ENCODE measurements around the gene GARIN5A.
"Not testable (repeated sequence)": the region's sequence is repeated elsewhere in the genome, so short reads cannot be mapped to it uniquely, and the experiment has no call there.

Gene GARIN5A

GRCh38 chr19:50488389-50489194 lies 11.9 kb upstream of the GARIN5A start:
- DNase-seq (ENCODE audit: low read depth), result no peak

DNA sequence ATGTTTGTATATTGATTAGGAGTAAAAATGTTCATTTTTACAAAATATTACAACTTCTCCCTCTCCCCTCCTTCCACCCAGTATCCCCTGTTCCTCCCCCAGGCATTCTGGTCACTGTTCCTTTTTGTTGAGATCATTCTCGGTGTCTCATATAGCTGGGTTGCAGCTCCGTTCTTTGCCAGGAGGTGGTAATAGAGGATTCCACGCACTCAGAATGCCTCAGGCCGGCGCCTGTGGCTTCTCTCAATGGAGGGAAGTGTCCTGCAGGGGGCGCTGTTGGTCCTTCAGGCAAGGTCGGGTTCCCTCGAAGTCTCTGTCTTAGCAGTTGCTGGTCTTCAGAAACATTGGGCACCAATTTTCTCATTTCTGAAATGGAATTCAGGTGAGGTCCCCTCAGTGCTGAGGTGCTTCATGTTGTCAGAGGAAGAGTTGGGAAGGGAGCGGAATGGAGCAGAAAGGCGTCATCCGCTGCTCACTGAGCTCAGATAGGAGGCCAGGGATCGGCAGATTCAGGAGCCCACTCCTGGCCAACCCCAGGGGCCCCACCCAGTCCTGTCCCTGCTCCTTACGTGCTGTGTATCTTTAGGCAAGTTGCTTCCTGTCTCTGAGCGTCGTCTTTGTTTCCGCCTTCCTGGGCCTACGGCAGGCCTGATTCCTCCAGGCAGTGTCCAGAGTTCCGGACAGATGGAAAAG lies 10.3 kb upstream of the GARIN5A start:
- no peak for DNase-seq (ENCODE audit: low read depth)

DNA sequence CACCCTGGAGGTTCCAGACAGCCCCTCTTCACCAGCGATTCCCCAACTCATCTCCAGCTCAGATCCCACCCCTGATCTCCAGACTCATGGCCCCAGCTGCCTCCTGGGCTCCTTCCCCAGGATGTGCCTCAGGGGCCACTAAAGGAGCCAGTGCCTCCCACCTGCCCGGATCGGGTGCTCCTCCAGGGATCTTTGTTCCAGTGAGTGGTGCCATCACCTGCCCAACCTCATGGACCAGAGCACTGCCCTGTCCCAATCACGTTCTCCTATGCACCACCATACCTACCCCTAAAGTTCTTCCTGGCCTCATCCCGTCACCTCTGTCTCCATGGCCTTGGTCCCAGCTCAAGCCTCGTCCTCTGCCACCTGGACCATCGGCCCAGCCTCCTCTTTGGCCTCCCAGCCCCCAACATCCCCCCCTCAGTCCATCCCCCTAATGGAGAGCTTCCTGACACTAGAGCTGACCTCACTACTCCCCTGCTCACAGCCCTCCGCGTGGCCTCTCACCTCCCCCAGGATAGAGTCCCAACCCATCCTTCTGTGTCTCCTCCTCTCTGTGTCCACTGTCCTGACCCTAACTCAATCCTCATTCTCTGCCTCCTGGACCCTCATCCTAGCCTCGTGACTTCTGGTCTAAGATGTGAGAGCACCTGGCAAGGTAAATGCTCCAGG lies 8.8 kb upstream of the GARIN5A start:
- no peak for DNase-seq (ENCODE audit: low read depth)

DNA sequence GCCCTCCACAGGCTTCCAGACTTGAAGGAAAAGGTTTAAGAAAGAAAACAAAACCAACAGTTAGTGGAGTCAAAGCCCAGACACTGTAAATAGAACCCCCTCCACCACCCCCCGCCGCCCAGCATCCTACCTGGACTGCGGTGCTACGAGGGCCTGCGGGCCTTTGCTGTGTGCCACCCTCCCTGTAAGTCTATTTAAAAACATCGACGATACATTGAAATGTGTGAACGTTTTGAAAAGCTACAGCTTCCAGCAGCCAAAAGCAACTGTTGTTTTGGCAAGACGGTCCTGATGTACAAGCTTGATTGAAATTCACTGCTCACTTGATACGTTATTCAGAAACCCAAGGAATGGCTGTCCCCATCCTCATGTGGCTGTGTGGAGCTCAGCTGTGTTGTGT lies 6.3 kb upstream of the GARIN5A start:
- DNase-seq (ENCODE audit: low read depth), result no peak

DNA sequence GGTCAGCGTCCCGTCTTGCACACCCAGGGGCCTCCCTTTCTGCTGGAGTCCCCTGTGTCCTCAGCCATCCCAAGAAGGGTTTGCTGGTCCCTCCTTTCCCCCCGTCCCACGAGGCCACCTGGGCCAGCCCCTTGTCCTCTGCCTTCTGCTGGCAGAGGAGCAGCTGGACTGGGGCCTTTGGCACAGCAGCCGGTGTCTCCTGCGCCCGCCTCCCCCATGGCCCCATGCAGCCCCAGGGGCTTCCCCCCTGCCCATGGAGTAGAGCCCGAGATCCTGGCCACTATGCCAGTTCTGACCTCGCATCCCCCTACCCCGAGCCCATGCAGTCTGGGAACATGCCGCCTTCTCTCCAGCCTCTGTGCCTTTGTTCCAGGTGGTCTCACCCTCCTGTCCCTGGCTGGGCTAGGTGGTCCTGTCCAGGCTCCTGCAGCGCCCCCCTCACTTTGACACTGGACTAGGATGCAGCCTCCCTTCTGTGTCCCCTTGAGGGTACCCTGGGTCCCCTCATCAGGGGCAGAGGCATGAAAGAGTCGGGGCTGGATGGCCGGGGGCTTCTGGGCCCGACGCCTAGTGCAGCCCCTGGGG lies 5.7 kb upstream of the GARIN5A start:
- no peak for DNase-seq (ENCODE audit: low read depth)

DNA sequence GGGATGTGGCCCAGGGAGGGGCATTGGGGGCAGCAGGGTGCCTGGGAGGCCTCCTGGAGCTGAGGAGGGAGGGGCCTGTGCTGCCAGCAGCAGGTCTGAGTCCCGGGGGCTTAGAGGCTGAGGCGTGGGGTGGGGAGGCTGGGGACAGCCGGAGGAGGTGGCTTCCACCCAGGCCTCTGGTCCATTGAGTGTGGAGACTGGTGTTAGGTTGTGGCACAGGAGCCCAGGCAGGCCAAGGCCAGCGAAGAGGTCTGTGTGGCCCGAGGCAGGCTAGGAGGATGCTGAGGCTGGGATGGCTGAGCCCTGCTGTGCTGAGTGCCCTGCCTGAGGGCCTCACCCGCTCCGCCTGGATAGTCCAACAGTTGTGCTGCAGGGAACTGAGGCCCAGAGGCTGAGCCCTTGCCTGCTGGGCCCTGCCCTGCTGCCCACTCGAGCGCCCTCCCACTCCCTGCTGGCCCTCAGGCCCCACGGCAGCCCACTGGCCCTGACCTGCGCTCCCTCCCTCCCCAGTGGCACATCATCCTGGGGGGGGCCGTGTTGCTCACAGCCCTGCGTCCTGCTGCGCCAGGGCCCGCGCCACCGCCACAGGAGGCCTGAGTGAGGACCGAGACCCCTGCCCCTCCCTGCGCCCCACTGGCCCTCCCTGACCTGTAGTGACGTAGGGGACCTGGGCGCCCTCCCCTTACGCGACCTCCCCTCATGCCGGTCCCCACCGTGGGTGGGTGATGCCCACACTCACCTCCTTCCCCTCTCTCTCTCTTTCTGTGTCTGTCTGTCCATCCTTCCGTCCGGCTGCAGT lies 4.9 kb upstream of the GARIN5A start:
- DNase-seq (ENCODE audit: low read depth), result no peak

DNA sequence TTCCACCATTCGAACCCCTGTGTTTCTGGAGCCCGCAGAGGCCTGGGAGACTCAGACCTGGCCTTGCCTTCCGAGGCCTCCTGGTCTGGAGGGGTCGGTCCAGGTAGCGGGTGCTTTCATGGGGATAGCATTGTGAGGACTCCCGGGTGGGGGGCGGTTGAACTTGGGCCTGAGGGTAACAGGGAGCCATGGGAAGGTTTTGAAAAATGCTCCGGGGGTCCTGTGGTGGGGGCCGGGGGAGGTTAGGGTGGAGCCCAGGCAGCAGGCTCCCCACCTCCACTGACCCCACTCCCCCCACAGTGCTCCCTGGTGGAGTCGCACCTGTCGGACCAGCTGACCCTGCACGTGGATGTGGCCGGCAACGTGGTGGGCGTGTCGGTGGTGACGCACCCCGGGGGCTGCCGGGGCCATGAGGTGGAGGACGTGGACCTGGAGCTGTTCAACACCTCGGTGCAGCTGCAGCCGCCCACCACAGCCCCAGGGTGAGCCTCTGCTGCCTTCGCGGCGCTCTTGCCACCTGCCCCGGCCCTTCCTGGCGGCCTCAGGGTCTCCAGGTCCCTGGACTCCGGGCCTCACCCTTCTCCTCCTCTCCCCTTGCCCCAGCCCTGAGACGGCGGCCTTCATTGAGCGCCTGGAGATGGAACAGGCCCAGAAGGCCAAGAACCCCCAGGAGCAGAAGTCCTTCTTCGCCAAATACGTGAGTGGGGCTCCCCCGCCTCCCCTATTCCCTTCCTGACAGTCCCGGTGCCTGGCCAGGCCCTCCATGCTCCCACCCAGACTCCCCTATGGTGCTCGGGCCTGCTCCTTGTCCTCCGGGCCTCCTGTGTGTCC lies 3.8 kb upstream of the GARIN5A start:
- no peak for DNase-seq (ENCODE audit: low read depth)

DNA sequence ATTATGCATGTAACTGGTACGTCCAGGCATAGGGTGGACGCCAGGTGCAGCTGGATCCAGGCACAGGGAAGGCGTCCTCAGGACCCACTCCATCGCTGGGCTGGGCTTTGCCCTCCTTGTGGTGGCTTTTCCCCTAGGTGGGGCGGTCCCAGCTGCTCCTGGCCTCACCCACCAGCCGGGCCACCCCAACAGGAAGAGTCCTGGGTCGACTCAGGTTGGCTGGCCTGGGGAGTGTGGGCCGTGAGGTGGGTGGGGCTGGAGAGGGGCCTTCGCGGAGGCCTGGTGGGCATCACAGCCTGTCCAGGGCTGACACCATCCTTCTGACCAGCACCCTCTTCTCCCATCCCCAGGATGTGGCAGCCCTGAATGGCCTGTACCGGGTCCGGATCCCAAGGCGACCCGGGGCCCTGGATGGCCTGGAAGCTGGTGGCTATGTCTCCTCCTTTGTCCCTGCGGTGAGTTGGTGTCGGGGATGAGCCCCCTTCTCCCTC lies 3.2 kb upstream of the GARIN5A start:
- no peak for DNase-seq (ENCODE audit: low read depth)

DNA sequence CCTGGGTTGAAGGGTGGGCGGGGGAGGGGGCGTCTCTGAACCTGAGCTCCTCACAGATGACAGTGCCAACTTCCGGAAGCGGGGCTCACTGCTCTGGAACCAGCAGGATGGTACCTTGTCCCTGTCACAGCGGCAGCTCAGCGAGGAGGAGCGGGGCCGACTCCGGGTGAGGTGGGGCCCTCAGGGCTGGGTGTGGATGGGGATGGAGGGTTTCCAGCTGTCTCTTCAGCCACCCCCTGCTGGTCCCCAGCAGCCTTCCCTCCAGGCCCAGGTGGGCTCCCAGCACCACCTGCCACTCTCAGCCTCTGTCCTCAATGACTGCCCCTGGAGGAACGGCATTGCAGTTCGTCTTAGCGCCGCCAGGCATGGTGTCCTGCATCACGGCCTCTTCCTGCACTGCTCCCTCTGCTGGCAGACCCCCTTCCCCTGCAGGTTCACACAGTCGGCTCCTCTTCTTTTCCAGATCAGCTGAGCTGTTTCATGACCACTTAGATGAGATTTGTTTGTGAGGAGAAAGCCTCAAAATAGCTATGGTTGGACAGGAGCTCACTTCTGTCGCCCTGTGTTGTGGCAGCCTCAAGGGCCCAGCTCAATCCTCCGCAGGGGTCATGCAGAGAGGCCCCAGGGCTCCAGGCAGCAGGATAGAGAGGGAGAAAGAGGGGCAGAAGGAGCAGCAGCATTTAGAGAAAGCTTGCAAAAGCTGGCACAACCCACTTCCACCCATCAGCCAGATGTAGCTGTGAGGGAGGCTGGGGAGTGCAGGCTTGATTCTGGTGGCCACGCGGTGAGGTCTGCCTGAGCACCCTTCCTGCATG lies 2.5 kb upstream of the GARIN5A start:
- no peak for DNase-seq (ENCODE audit: low read depth)

GRCh38 chr19:50477751-50478515 lies 1.3 kb upstream of the GARIN5A start:
- no peak for DNase-seq (ENCODE audit: low read depth)

DNA sequence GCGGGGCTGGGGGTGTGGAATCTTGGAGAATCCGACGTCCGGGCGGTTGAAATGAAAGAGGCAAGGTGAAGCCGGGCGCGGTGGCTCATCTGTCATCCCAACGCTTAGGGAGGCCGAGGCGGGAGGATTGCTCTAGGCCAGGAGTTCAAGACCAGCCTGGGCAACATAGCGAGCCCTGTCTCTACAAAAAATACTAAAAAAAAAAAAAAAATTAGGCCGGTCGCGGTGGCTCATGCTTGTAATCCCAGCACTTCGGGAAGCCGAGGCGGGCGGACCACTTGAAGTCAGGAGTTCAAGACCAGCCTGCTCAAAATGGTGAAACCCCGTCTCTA lies 225 bp upstream of the GARIN5A start:
- no peak for DNase-seq (ENCODE audit: low read depth)

GRCh38 chr19:50475736-50476223 lies 868 bp downstream of the GARIN5A start:
- DNase-seq (ENCODE audit: low read depth), result no peak

DNA sequence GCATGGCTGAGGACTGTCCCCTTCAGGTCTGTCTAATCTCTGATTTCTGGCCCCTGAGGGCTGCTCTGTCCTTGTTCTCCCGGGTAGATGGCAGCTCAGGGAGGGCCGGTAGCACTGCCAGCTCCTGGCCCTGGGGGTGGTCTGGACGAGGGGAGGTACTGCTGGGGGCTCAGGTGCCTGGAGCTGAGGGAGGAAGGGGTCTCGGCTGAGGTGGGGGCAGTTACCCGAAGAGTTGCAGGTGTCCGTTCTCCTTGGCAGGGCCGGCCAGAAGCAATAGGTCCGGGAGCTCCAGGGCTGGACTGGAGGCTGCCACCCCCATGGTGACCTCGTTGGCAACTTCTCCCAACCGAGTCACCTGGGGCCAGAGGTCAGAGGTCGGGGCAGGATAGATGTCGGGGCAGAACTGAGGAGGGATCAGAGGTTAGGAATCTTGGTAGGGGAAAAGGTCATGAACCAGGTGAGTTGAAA lies 1.5 kb downstream of the GARIN5A start:
- no peak for DNase-seq (ENCODE audit: low read depth)

DNA sequence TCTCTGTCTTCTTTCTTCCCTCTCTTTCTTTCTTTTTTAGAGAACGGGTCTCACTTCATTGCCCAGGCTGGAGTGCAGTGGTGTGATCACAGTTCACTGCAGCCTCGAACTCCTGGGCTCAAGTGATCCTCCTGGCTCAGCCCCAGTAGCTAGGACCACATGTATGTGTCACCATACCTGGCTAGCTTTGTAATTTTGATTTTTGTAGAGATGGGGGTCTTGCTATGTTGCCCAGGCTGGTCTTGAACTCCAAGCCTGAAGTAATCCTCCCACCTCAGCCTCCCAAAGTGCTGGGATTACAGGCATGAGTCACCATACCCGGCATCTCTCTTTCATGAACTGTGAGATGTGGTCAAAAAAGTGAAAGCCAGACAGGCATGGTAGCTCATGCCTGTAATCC lies 3.3 kb downstream of the GARIN5A start:
- DNase-seq (ENCODE audit: low read depth), result not testable (repeated sequence)

- DNase-seq (ENCODE audit: low read depth), result no peak
These were observed 7.8 kb downstream of the GARIN5A start for GRCh38 chr19:50468818-50469217.

- no peak for DNase-seq (ENCODE audit: low read depth)
These were observed 9.1 kb downstream of the GARIN5A start for GRCh38 chr19:50467566-50467965.

DNA sequence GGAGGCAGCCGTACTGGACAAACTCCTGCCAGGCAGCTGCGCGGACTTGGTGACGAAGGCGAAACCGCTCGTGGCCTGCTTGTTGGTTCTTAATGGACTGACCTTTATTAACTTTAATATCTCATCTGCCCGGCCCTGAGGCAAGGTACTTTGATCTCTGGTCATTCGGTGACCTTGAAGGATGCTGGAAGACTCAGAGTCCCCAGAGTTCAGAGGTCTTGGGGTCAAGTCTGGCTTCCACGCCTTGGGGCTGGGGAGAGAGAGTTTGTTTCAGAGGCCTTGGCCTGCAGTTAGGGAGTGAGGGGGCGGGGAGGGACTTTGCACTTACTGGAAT lies 10.0 kb downstream of the GARIN5A start:
- DNase-seq (ENCODE audit: low read depth), result no peak

DNA sequence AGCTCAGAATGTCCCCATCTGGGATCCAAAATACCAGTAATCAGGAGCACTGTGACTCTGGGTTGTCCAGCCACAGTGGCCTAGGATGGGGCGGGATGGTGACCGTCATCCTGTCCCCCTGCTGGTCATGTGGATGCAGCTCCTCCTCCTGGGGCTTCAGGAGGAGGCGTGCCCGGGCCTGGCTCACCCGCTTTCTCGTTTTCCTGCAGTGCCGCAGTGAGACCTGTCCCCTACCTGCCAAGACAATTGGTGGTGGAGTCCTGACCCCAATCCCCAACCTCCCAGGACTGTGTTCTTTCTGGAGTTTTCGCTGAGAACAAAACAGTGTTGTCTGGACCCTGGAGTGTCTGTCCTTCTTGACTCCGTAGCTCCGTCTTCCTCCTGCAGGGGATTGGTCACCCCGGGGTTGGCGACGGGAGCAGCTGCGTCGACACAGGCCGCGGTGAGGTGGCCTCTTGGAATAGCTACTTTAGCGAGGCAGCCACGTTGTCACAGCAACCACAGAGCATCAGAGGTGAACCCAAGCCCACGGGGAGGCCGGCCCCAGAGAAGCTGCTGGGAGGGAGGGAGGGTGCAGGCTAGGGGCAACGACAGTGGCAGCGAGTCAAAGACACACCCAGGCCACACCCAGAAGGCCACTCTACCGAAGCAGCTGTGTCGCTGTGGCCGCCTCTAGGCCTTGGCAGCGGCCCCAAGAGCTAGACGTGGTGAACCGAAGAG lies 10.5 kb downstream of the GARIN5A start:
- no peak for DNase-seq (ENCODE audit: low read depth)
